Glutamatergic neuron (in vitro differentiated cells): ENCODE data around the gene MAT2A. TPM values are rescaled to one million over a fixed set of nuclear protein-coding genes. Genes with fewer than 3 reads are reported as not detected.

ENCODE experiments used
- DNase-seq: peaks from one replicate; pipeline ENCODE4 v3.0.0; 2022
- H3K27ac Mint-ChIP-seq: one replicate; pipeline ENCODE4 v1.8.0; 2020; ENCODE audit warnings: mild to moderate bottlenecking, mixed read lengths, inconsistent platforms; ENCODE audit not compliant: unreplicated experiment
- H3K27me3 Mint-ChIP-seq: one replicate; pipeline ENCODE4 v1.8.0; 2020; ENCODE audit warnings: mild to moderate bottlenecking, moderate library complexity, mixed read lengths, inconsistent platforms; ENCODE audit not compliant: unreplicated experiment
- H3K36me3 Mint-ChIP-seq: one replicate; pipeline ENCODE4 v1.8.0; 2020; ENCODE audit warnings: mild to moderate bottlenecking, mixed read lengths, inconsistent platforms; ENCODE audit not compliant: unreplicated experiment
- H3K4me1 Mint-ChIP-seq: one replicate; pipeline ENCODE4 v1.8.0; 2020; ENCODE audit warnings: mild to moderate bottlenecking, low read depth, mixed read lengths, inconsistent platforms; ENCODE audit not compliant: unreplicated experiment
- H3K4me3 Mint-ChIP-seq: one replicate; pipeline ENCODE4 v1.8.0; 2020; ENCODE audit warnings: mild to moderate bottlenecking, mixed read lengths, inconsistent platforms; ENCODE audit not compliant: unreplicated experiment
- H3K9me3 Mint-ChIP-seq: one replicate; pipeline ENCODE4 v1.8.0; 2020; ENCODE audit warnings: mild to moderate bottlenecking, moderate library complexity, mixed read lengths, inconsistent platforms; ENCODE audit not compliant: unreplicated experiment
- long read RNA-seq: library from polyadenylated mRNA; unstranded; transcript quantifications from one replicate; pipeline ENCODE4 v2.0.0, GENCODE V29; 2020; ENCODE audit not compliant: unreplicated experiment
- total RNA-seq: library from RNA; stranded (reverse); fragmentation: NEBNext Ultra II Directional; extraction: Animal tissue kit (Norgen Biotek cat#: 25700); gene quantifications from one replicate; pipeline ENCODE4 v1.2.1, GENCODE V29; 2021; ENCODE audit not compliant: unreplicated experiment
- TF ChIP-seq, protein P1 (sequence below): fragments of 200-600 bp; sonication (generic); IDR thresholded peaks from one replicate; pipeline ENCODE4 v1.5.0; 2021; ENCODE audit not compliant: partially characterized antibody, unreplicated experiment

Gene MAT2A
- 302 TPM for total RNA-seq
- long read RNA-seq, transcript MAT2A-201 (9 exons, 2,819 nt): major isoform, 53 of 84 reads
- long read RNA-seq, partial matches to known transcripts: 21 of 84 reads
- long read RNA-seq, other reads (novel, unspliced or antisense): 10 of 84 reads

DNA sequence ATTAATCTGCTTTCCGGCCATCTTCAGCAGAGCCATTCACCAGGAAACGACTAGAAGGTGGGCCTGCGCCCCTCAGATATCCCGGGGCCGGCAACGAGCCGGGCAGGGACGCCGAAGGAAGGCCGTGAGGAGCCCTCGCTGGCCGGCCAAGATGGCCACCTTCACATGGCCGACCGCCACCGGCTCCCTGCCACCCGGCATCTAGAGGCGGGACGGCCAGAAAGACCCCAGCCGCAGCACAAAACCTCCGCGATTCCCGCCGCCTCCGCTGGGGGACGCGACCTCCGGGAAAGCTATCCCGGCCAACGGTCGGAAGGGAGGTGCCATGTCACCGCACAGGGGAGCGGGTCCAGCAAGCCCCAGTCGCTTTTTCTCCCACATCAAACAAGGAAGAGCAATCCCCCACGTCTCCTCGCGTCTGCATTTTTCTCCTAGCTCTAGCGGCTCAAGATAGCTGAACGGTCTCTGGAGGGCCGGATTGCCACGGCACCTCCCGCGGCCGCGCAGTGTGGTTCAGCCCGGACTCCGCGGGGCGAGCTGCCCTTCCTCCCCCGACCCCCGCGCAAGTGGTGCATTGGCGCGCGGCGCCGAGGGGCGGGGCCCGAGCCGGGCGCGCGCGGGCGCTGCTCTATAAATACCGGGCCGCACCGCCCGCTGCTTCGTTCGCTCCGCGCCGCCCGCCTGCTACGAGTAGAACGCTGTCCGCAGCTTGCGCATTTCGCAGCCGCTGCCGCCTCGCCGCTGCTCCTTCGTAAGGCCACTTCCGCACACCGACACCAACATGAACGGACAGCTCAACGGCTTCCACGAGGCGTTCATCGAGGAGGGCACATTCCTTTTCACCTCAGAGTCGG lies at the start of gene MAT2A:
TSS of gene MAT2A (plus strand) at position 662 of the 854 bp plus-strand sequence. CDS start at position 782, 120 bp downstream.
- H3K27ac Mint-ChIP-seq: peak within 1 kb of the TSS; percentile 100
- DNase-seq: peak; percentile 99
- TF ChIP-seq, protein P1, sequence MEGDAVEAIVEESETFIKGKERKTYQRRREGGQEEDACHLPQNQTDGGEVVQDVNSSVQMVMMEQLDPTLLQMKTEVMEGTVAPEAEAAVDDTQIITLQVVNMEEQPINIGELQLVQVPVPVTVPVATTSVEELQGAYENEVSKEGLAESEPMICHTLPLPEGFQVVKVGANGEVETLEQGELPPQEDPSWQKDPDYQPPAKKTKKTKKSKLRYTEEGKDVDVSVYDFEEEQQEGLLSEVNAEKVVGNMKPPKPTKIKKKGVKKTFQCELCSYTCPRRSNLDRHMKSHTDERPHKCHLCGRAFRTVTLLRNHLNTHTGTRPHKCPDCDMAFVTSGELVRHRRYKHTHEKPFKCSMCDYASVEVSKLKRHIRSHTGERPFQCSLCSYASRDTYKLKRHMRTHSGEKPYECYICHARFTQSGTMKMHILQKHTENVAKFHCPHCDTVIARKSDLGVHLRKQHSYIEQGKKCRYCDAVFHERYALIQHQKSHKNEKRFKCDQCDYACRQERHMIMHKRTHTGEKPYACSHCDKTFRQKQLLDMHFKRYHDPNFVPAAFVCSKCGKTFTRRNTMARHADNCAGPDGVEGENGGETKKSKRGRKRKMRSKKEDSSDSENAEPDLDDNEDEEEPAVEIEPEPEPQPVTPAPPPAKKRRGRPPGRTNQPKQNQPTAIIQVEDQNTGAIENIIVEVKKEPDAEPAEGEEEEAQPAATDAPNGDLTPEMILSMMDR: peak; percentile 86
- peak within 1 kb of the TSS; percentile 100 for H3K4me3 Mint-ChIP-seq
- H3K4me1 Mint-ChIP-seq: peaks cover 34% of the 10 kb centered on the region
- H3K9me3 Mint-ChIP-seq: peaks cover 16% of the 10 kb centered on the region
- H3K27me3 Mint-ChIP-seq: peaks cover 12% of the 10 kb centered on the region
- peaks cover 5% of the 10 kb centered on the region for H3K36me3 Mint-ChIP-seq

DNA sequence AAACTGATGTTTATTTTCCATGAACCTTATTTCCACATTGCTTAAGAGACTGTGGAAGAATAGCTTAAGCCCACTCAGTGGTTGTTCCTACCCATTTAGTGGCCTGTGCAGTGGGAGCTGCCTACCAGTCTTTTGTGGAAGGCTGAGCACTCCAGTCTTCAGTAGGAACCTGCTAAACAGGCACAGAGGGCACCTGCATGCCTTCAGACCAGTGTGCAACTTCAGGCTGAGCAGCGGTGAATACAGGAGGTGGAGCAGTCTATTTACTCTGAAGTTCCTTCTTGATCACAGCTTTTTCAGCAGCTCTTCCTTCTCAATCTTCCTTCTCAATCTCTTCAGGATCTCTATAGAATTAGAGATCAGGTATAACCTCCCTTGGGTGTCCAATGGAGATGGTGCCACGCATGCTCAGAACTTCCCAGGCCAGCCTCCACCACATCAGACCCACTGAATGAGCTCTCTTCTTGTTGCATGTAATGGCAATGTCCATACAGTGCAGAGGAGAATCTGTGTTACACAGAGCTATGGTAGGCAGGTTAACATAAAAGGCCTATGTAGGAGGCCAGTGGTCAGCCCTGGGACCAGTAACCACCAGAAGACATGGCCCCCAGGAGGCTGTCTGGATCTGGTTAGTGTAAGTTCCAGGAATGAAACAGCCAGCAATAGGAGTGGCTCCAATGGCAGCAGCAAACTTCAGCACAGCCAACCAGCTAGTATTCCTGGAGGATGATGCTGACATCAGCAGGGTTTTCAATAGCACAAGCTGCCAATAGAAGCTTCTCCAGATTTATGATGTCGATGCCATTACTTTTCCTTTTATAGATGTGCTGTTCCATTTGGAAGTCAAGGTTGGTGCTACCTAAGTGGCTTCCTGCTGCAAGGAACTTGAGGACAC lies 47.9 kb upstream of the MAT2A start:
- DNase-seq: no peak
- Mint-ChIP-seq H3K27me3 (peaks cover 1% of the 10 kb centered on the region), H3K27ac (no peak overlapping the region), H3K9me3 (peaks cover 2% of the 10 kb centered on the region), H3K36me3 (peaks cover 9% of the 10 kb centered on the region), H3K4me1 (no peaks in the 10 kb centered on the region), H3K4me3 (no peak overlapping the region)
- TF ChIP-seq, protein P1: no peak

DNA sequence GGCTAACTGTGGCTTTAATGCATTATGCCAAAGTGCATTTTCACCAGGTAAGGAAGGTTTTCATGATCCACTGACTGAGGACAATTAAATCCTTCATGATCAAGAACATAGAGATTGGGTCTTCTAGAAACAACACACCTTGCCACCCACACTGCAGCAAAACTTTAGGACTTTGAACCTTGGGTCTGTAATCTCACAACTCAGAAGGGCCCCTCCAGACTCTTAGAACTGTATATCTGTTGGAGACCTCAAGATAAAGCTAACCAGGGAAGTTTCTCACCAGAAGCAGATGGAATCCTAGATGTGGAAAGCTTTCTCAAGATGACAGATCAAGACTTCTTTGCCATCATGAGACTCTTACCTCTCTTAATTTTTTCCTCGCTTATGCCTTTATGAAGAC lies 42.5 kb upstream of the MAT2A start:
- Mint-ChIP-seq H3K36me3 (no peaks in the 10 kb centered on the region), H3K9me3 (peaks cover 2% of the 10 kb centered on the region), H3K27me3 (no peaks in the 10 kb centered on the region), H3K4me1 (no peaks in the 10 kb centered on the region), H3K27ac (no peak overlapping the region), H3K4me3 (no peak overlapping the region)
- no peak for DNase-seq
- TF ChIP-seq, protein P1: no peak

DNA sequence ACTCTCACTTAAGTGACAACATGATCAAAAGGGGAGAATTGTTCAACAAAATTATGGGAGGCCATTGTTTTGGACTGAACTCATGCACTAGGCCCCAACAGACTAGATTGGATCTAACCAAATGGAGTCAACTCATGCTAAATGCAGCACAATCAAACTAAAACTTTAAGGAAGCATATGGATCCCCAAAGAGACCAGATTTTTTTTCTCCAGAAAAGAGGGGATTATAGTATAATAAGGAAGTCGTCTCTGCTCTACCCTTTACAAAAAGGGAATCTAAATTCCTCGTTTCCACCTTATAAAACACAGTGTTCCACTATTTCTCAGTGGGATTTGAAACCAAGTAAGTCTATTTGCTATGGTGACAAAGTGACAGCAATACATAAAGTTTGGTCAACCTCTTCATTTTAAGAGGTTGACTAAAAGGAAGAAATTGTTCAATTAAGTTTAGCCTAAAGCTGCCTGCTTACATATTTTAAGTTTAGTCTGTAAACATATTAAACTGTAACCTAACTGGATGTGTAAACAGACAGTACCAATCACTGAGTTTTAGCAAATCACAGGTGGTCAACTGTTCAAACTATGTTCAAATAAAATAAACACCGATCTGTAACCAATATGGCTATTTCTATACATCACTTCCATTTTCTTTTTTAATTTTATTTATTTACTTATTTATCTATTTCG lies 40.9 kb upstream of the MAT2A start:
- peaks cover 2% of the 10 kb centered on the region for H3K4me1 Mint-ChIP-seq
- DNase-seq: no peak
- peaks cover 2% of the 10 kb centered on the region for H3K27me3 Mint-ChIP-seq
- H3K9me3 Mint-ChIP-seq: peaks cover 2% of the 10 kb centered on the region
- no peak overlapping the region for H3K27ac Mint-ChIP-seq
- no peaks in the 10 kb centered on the region for H3K36me3 Mint-ChIP-seq
- TF ChIP-seq, protein P1: no peak
- H3K4me3 Mint-ChIP-seq: no peak overlapping the region
